Stimulated activated CD8-positive, alpha-beta memory T cell treated with anti-CD3 and anti-CD28 coated beads, Interleukin-12 subunit alpha, Interleukin-12 subunit beta, amount 100 ng/mL, for 24 hours (primary cell): Measurements from ENCODE around the gene OTUB1.

ENCODE experiments used
- DNase-seq: peaks from one replicate; pipeline ENCODE4 v3.0.0-alpha.2; 2020; ENCODE audit errors: extremely low read depth

Gene OTUB1

GRCh38 chr11:64004590-64004984 lies 18.3 kb downstream of the OTUB1 start:
- DNase-seq: no peak

DNA sequence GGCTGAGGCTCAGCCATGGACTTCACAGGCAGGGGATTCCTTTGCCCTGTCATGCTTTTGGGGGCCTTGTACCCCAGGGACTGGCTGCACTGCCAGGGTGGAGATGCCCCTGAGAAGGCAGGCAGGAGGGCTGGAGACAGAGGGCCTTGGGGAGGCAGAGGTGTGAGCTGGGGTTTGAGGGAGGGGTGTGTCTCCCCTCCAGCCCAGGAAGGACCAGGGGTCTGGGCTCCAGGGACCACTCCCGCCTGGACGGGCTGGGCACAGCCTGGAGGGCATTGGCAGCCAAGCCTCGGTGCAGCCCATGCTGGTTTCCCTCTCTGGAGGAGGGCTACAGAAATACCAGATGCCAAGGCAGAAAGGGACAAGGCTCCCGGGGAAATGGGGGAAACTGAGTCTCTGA lies 19.5 kb downstream of the OTUB1 start:
- DNase-seq: no peak

DNA sequence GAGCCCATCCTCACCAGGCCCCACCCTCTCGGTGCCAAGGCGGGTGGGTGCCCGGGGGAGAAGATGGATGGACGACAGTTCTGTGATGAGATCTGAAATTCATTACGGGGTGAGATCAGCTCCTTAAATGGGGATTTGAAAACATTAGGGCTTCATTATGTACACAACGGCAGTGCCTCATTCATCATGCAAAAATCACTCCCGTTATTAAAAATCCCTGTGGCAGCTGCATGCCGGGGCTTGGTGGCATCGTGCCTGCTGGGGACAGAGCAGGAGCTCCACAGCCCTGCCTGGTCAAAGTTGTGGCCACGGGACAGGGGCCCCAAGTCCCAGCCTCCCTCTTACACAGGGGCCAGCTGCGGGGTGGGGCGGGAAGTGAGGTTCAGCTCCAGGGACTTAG lies 20.2 kb downstream of the OTUB1 start:
- DNase-seq: no peak

- no peak for DNase-seq
Observed at GRCh38 chr11:64007160-64007628, 21.0 kb downstream of the OTUB1 start.

- no peak for DNase-seq
Observed at GRCh38 chr11:64007629-64008282, 21.5 kb downstream of the OTUB1 start.

- DNase-seq: no peak
Observed at GRCh38 chr11:64008283-64008913, 22.2 kb downstream of the OTUB1 start.

DNA sequence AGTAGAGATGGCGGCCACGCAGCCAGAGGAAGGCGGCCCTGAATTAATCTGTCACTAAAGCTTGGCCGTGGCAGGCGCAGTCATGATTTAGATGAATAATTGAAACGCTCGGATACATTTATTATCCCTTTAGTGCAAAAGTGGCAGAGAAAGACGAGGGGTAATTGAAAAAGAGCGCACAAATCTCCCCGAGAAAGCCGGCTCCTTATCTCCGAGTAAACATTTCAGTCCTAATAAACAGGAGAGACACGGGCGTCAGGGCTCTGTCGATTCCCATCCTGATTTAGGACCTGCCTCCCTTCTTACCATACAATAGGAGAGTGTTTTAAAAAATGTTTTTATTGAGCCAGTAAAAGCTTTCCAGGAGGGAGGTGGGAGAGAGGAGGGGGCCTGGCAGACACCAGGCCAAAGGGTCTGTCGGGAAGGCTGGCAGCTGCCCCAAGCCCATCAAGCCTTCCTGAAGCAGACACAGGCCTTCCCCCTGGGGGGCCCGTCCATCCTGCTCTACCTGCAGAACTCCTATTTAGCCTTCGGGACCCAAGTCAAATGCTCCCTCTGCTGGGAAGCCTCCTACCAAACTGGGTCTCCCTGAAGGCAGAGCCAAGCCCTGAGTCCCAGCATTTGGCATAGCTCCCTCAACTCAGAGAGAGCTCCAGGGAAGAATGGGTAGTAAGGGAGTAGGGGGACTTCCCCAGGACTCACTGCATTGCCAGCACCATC lies 22.8 kb downstream of the OTUB1 start:
- DNase-seq: no peak

GRCh38 chr11:64009710-64010109 lies 23.5 kb downstream of the OTUB1 start:
- DNase-seq: no peak

DNA sequence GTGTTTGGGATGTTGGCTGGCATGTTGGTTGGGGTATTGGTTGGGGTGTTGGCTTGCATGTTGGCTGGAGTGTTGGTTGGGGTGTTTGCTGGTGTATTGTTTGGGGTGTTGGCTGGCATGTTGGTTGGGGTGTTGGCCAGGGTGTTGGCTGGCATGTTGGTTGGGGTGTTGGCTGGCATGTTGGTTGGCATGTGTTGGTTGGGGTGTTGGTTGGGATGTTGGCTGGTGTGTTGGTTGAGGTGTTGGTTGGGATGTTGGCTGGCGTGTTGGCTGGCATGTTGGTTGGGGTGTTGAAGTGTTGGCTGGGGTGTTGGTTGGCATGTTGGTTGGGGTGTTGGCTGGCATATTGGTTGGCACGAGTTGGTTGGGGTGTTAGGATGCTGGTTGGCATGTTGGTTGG lies 24.5 kb downstream of the OTUB1 start:
- no peak for DNase-seq

- no peak for DNase-seq
Observed at GRCh38 chr11:64011371-64011770, 25.1 kb downstream of the OTUB1 start.

DNA sequence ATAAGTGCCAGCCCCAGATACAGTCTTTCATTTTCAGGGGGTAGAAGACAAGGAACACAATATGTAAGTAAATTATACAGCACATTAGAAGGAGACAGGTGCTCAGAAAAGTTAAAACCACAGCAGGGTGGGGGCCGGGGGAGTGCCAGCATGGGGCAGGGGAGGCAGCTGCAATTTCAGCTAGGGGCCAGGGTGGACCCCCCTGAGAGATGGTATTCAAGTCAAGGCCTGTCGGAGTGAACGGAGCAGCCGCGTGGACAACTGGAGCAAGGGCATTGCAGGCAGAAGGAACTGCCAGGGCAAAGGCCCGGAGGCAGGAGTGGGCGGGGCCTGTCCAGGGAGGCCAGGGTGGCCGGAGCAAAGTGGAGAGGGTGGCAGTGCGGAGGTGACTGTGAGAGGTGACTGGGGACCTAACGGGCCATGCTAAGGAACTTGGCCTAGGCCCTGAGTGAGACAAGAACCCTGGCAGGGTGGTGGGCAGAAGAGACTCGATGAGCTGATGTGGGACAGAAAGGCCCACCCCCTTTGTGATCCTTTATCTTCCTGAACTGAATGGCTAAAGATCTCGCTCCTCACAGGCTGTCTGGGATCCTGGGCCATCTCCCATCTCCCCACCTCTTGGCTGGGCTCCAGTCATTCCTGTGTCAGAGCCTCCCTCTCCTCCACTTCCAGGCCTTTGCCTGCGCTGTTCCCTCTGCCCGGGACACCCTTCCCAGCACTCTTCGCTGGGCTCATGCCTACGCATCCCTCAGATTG lies 27.1 kb downstream of the OTUB1 start:
- no peak for DNase-seq

GRCh38 chr11:64014356-64014755 lies 28.1 kb downstream of the OTUB1 start:
- DNase-seq: no peak

GRCh38 chr11:64015510-64015909 lies 29.3 kb downstream of the OTUB1 start:
- no peak for DNase-seq

DNA sequence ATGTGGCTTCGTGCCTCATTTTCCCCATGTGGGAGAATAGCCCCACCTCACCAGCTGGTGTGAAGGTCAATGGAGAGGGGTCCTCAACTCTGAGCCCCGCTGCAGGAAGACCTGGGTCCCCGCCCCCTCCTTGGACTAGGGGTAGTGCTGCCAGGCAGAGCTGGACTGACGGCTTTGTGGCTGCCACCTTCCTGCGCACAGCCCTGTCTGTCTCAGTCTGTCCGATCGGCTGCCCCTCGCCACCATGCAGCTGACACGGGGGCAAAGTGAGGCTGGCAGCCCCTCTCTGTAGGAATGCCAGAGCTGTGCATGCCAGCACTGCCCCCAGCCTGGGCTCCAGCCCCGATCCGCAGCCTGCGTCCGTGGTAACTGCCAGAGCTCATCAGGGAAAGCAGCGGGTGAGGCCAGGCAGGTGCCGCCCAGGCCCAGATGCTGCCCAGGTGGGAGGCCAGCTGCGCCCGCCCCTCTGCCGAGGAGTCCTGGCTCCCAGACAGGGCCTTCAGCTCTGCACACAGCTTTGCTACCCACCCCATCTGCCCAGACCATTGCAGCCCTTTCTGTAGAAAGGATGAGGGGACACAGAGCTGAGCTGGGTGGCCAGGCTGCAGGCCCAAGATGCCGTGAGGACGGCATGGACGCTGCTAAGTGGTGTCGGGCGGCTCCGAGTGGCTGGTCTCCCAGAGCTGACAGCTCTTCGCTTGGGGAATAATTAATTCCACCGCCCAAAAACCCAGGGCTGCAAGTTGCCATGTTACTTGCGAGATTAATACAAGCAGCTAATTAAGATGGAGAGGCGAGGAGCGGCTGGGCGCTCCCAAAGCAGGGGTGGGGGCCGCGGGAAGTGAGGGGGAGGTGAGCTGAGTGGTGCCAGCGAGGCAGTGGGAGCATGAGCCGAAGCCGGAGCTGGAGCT lies 30.0 kb downstream of the OTUB1 start:
- no peak for DNase-seq

DNA sequence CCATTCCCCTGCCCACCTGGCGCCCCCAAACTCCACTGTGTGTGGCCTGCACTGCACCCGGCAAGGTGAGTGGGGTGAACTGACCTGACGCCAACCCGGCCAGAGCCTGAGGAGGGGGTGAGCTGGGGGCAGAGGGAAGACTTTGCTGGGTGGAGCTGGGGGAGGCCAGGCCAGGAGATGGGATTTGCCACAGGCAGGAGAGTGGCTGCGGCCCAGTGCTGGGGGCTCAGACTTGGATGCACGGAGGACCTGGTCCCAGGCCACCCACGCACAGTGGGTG lies 31.6 kb downstream of the OTUB1 start:
- DNase-seq: no peak

DNA sequence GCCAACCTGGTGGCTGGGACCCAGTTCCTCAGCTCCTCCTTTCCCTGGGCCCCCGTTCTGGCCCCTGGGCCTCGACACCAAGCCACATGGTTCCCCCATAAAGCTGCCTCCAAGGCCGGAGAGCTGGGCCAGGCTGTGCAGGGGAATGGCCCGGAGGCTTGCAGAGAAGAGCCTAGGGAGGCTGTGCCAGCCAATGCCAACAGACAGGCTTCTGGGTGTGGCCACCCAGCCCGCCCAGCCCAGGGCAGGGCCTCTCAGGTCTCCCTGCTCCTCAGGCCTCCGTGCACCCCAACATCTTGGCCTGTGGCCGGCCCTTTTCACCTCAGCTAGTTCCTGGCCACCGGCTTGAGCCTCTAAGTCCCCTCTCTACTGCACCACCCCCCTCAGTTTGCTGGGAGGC lies 32.1 kb downstream of the OTUB1 start:
- no peak for DNase-seq

DNA sequence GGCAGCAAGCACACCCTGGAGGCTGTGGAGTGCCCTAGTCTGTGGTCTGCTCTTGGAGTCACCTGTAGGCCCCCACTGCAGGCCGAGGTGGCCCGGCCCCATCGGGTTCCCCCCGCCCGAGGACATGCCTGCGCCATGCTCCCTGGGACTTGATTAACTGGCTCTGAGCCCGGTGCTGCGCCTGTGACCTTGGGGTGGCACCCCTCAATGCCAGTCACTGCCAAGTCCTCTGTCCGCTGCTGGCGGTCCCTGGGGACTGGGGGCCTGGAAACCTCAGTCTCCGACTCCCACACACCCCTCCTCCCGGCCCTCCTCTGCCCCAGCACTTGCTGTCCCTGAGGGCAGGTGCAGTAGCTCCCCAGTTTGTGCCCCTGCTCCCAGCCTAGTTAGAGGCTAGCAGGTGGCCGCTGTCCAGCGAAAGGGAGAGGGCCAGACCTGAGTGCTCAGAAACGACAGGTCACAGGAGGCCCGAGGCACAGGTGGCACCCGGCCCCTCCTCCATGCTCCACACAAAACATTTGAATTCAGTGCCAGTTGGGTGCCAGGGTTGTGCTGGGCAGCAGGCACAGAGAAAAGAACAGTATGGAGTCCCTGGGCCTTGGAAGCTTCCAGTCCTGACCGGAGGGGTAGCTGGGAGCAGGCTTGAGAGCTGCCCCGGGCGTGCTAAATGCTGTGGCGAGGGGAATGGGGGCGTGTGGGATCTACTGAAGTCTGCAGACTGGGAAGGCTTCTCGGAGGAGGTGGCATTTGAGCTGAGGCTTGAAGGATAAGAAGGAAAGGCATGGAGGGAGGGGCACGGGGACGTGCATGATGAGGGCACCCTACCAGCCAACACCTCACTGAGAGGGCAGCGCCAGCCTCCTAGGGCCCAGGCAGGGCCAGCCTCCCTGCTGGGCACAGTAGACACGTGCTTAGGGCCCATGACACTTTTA lies 33.1 kb downstream of the OTUB1 start:
- no peak for DNase-seq

GRCh38 chr11:64020976-64021756 lies 34.9 kb downstream of the OTUB1 start:
- no peak for DNase-seq

GRCh38 chr11:64021757-64022093 lies 35.5 kb downstream of the OTUB1 start:
- no peak for DNase-seq
